Keratinocyte (primary cell): Measurements from ENCODE around the gene FAM161B. TPM values are rescaled to one million over a fixed set of nuclear protein-coding genes. Genes with fewer than 3 reads are reported as not detected.

Experiments used
- DNase-seq: peaks from one replicate; pipeline ENCODE4 v3.0.0-alpha.2; 2011; ENCODE audit warnings: low read depth, missing footprints, low spot score
- FAIRE-seq: peaks from 2 replicates; lab custom pipeline; 2011; peaks lifted over from hg19 to GRCh38; lab: Jason Lieb, UNC
- H2AFZ ChIP-seq: 2 replicates; pipeline ENCODE4 v1.6.0; 2012; ENCODE audit warnings: low read length, control low read depth, inconsistent platforms; ENCODE audit not compliant: control insufficient read depth
- H3K27ac ChIP-seq: 2 replicates; pipeline ENCODE4 v1.5.1; 2011; ENCODE audit warnings: low read length; ENCODE audit not compliant: control insufficient read depth, insufficient read depth
- H3K27me3 ChIP-seq: 3 replicates; pipeline ENCODE4 v1.6.0; 2011; ENCODE audit warnings: low read length; ENCODE audit not compliant: control insufficient read depth, insufficient read depth; ENCODE audit errors: extremely low read depth
- H3K36me3 ChIP-seq, 2 experiments: 2 replicates in 1 of 2; 3 replicates in 1 of 2; pipeline ENCODE4 v1.5.1; 2011; ENCODE audit warnings: low read length in 2 of 2, mild to moderate bottlenecking in 1 of 2; ENCODE audit not compliant: control insufficient read depth in 2 of 2, insufficient read depth in 2 of 2; ENCODE audit errors: extremely low read depth in 1 of 2
- H3K4me1 ChIP-seq: 3 replicates; pipeline ENCODE4 v1.5.1; 2011; ENCODE audit warnings: low read length; ENCODE audit not compliant: control insufficient read depth, insufficient read depth; ENCODE audit errors: extremely low read depth
- H3K4me2 ChIP-seq: 3 replicates; pipeline ENCODE4 v1.6.0; 2011; ENCODE audit warnings: low read depth, low read length; ENCODE audit not compliant: control insufficient read depth, insufficient read depth; ENCODE audit errors: extremely low read depth
- H3K4me3 ChIP-seq, 3 experiments: fragments of 200-600 bp in 1 of 3; sonication (generic) in 1 of 3; 2 replicates in 2 of 3; 3 replicates in 1 of 3; pipeline ENCODE4 v1.5.1; 2011 to 2016; ENCODE audit warnings: low read length in 3 of 3, mild to moderate bottlenecking in 3 of 3, control low read depth in 2 of 3, inconsistent platforms in 1 of 3, low read depth in 1 of 3, mixed read lengths in 1 of 3, mixed run types in 1 of 3, moderate library complexity in 1 of 3; ENCODE audit not compliant: control insufficient read depth in 2 of 3, insufficient read depth in 2 of 3; ENCODE audit errors: extremely low read depth in 1 of 3
- H3K79me2 ChIP-seq: 2 replicates; pipeline ENCODE4 v1.6.0; 2012; ENCODE audit warnings: low read length; ENCODE audit not compliant: control insufficient read depth, insufficient read depth
- H3K9ac ChIP-seq: 3 replicates; pipeline ENCODE4 v1.6.0; 2011; ENCODE audit warnings: low read length; ENCODE audit not compliant: control insufficient read depth, insufficient read depth; ENCODE audit errors: extremely low read depth
- H3K9me1 ChIP-seq: 3 replicates; pipeline ENCODE4 v1.6.0; 2011; ENCODE audit warnings: low read length; ENCODE audit not compliant: control insufficient read depth, insufficient read depth; ENCODE audit errors: extremely low read depth
- H3K9me3 ChIP-seq: 2 replicates; pipeline ENCODE4 v1.5.1; 2012; ENCODE audit warnings: low read depth, low read length; ENCODE audit not compliant: control insufficient read depth
- H4K20me1 ChIP-seq: 3 replicates; pipeline ENCODE4 v1.6.0; 2011; ENCODE audit warnings: low read length; ENCODE audit not compliant: control insufficient read depth, insufficient read depth; ENCODE audit errors: extremely low read depth
- EZH2 ChIP-seq: IDR thresholded peaks from one replicate; pipeline ENCODE4 v1.6.1; 2012; ENCODE audit warnings: inconsistent platforms, mild to moderate bottlenecking, low read length, moderate library complexity
- dilution Hi-C: fragments of 300-500 bp; cut with MboI; formaldehyde crosslinking; loops from one replicate; pipeline ENCODE4 v1.7.0; 2020; ENCODE audit warnings: low sequenced_read_pairs; ENCODE audit not compliant: extremely low pct_ligation_motif_present
- polyA plus RNA-seq, 5 experiments: library from polyadenylated mRNA; depleted of rRNA in 3 of 5; stranded (reverse) in 3 of 5; stranded (forward) in 1 of 5; unstranded in 1 of 5; fragments of >200 nt; gene quantifications; 1 replicate in 1 of 5; 2 replicates in 3 of 5; 3 replicates in 1 of 5; pipeline versions ENCODE4 v1.2.1 to v1.2.3, GENCODE V29; 2011 to 2012; ENCODE audit warnings: missing spikeins in 2 of 5, low read depth in 1 of 5, low replicate concordance in 1 of 5
- TF ChIP-seq, protein P1 (sequence below), 3 experiments: IDR thresholded peaks in 1 of 3; conservative IDR thresholded peaks in 1 of 3; optimal IDR thresholded peaks in 1 of 3; 2 replicates in 2 of 3; 3 replicates in 1 of 3; pipeline versions ENCODE3 to v1.5.1; 2011; ENCODE audit warnings: low read length in 3 of 3, mild to moderate bottlenecking in 3 of 3, moderate library complexity in 2 of 3, control low read depth in 1 of 3, inconsistent platforms in 1 of 3; ENCODE audit not compliant: insufficient read depth in 2 of 3; ENCODE audit errors: extremely low read depth in 1 of 3

Gene FAM161B
- polyA plus RNA-seq, 1 donor (not counting 4 experiments of a cell fraction or from before 2014, with no cell fraction given), result 1.5 TPM

DNA sequence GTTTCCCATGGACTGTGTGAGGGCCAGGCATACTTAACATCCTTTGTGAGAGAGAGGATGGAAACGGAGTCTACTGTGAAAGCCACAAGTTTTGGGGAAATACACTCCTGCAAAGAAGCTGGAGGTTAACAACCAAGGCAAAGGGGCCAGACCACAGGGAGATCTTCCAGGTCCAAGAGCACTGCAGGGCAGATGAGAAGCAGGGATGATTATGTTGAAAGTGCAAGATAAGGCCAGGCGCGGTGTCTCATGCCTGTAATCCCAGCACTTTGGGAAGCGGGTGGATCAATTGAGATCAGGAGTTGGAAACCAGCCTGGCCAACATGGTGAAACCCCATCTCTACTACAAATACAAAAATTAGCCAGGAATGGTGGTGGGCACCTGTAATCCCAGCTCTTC, 15.3 kb upstream of the FAM161B start:
- H3K9me1 ChIP-seq, result no peaks in the 10 kb centered on the region
- no peak overlapping the region for H2AFZ ChIP-seq
- dilution Hi-C loops, result no loop called here
- no peak for TF ChIP-seq EZH2
- TF ChIP-seq, protein P1, sequence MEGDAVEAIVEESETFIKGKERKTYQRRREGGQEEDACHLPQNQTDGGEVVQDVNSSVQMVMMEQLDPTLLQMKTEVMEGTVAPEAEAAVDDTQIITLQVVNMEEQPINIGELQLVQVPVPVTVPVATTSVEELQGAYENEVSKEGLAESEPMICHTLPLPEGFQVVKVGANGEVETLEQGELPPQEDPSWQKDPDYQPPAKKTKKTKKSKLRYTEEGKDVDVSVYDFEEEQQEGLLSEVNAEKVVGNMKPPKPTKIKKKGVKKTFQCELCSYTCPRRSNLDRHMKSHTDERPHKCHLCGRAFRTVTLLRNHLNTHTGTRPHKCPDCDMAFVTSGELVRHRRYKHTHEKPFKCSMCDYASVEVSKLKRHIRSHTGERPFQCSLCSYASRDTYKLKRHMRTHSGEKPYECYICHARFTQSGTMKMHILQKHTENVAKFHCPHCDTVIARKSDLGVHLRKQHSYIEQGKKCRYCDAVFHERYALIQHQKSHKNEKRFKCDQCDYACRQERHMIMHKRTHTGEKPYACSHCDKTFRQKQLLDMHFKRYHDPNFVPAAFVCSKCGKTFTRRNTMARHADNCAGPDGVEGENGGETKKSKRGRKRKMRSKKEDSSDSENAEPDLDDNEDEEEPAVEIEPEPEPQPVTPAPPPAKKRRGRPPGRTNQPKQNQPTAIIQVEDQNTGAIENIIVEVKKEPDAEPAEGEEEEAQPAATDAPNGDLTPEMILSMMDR (optimal IDR thresholded peaks at IDR 0.05 in 1 of 3, IDR thresholded peaks at IDR 0.05 in 1 of 3, conservative IDR thresholded peaks at IDR 0.05 in 1 of 3; ENCODE audit: extremely low read depth in 1 of 3, insufficient read depth in 2 of 3, low read length in 3 of 3), result no peak
- no peaks in the 10 kb centered on the region for H3K9me3 ChIP-seq
- H3K4me3 ChIP-seq, result no peak overlapping the region
- no peak overlapping the region for H3K9ac ChIP-seq
- no peak for FAIRE-seq
- peaks cover 10 to 18% of the 10 kb centered on the region in 2 experiments for H3K36me3 ChIP-seq
- no peak overlapping the region for H3K4me2 ChIP-seq
- no peaks in the 10 kb centered on the region for H3K4me1 ChIP-seq
- no peak for DNase-seq
- no peaks in the 10 kb centered on the region for H3K27me3 ChIP-seq
- no peak overlapping the region for H3K27ac ChIP-seq
- no peaks in the 10 kb centered on the region for H4K20me1 ChIP-seq
- H3K79me2 ChIP-seq, result no peaks in the 10 kb centered on the region

DNA sequence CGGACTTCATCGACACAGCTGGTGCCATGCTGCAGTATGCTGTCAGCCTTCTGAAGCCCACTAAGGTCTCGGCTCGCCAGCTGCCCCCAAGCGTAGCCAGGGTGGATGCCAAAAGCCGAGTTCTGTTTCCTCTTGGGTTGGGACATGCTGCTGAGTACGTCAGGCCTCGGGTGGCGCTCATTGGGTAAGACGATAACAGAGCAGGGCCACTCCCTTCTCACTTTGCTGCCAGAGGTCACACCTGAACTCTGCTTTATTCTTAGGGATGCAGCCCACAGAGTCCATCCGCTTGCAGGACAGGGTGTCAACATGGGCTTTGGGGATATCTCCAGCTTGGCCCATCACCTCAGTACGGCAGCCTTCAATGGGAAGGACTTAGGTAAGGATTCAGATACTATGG, 11.3 kb upstream of the FAM161B start:
- Histone ChIP-seq H3K4me2 (no peak overlapping the region), H3K9ac (no peak overlapping the region), H3K4me3 (no peak overlapping the region), H2AFZ (no peak overlapping the region), H3K36me3 (peaks cover 14 to 15% of the 10 kb centered on the region in 2 experiments), H3K4me1 (no peaks in the 10 kb centered on the region), H4K20me1 (no peaks in the 10 kb centered on the region), H3K9me3 (no peaks in the 10 kb centered on the region), H3K79me2 (no peaks in the 10 kb centered on the region), H3K27ac (no peak overlapping the region), H3K9me1 (no peaks in the 10 kb centered on the region), H3K27me3 (no peaks in the 10 kb centered on the region)
- no peak for FAIRE-seq
- DNase-seq, result no peak
- TF ChIP-seq, protein P1 (optimal IDR thresholded peaks at IDR 0.05 in 1 of 3, IDR thresholded peaks at IDR 0.05 in 1 of 3, conservative IDR thresholded peaks at IDR 0.05 in 1 of 3; ENCODE audit: extremely low read depth in 1 of 3, insufficient read depth in 2 of 3, low read length in 3 of 3), result no peak
- no peak for TF ChIP-seq EZH2
- dilution Hi-C loops, result no loop called here
